ENCODE measurements around the gene HVCN1.

- TF ChIP-seq HDAC6 (IDR thresholded peaks at IDR 0.05; ENCODE audit: low read depth, low read length) (no peak), KDM4A (IDR thresholded peaks at IDR 0.05; ENCODE audit: low read depth, low read length, severe bottlenecking) (no peak), EZH2 (IDR thresholded peaks at IDR 0.05; ENCODE audit: low read depth, low read length, severe bottlenecking) (no peak)
Observed at GRCh38 chr12:110708917-110709316, 20.0 kb upstream of the HVCN1 start.

Data from H1 (cell line).